Skeletal muscle tissue (tissue), 4 donors: ENCODE data around the gene TNS4. TPM values are rescaled to one million over a fixed set of nuclear protein-coding genes. Genes with fewer than 3 reads are reported as not detected.

Source experiments
- H3K27ac ChIP-seq: one replicate; pipeline ENCODE4 v1.7.0; 2013; ENCODE audit warnings: mild to moderate bottlenecking, low read depth, low read length, inconsistent platforms
- H3K27me3 ChIP-seq, 3 donors: one replicate each; pipeline ENCODE4 v1.7.0; 2013; ENCODE audit warnings: low read length in 3 of 3; ENCODE audit not compliant: control insufficient read depth in 3 of 3, insufficient read depth in 3 of 3
- H3K36me3 ChIP-seq, 3 donors: one replicate each; pipeline ENCODE4 v1.7.0; 2013; ENCODE audit warnings: low read length in 3 of 3; ENCODE audit not compliant: control insufficient read depth in 3 of 3, insufficient read depth in 3 of 3
- H3K4me1 ChIP-seq, 3 donors: one replicate each; pipeline ENCODE4 v1.7.0; 2013; ENCODE audit warnings: low read length in 3 of 3, mild to moderate bottlenecking in 3 of 3; ENCODE audit not compliant: control insufficient read depth in 3 of 3, insufficient read depth in 3 of 3
- H3K4me3 ChIP-seq, 3 donors: one replicate each; pipeline ENCODE4 v1.7.0; 2013; ENCODE audit warnings: low read length in 3 of 3
- H3K9ac ChIP-seq, 3 donors: one replicate each; pipeline ENCODE4 v1.7.0; 2013; ENCODE audit warnings: low read length in 3 of 3, mild to moderate bottlenecking in 3 of 3, moderate library complexity in 2 of 3, low read depth in 1 of 3
- H3K9me3 ChIP-seq, 3 donors: one replicate each; pipeline ENCODE4 v1.7.0; 2013; ENCODE audit warnings: low read length in 3 of 3; ENCODE audit not compliant: control insufficient read depth in 3 of 3
- total RNA-seq: library from RNA; depleted of rRNA; stranded (reverse); fragments of >200 nt; gene quantifications from one replicate; pipeline ENCODE4 v1.2.3, GENCODE V29; 2014
- donor health status: Osteomylitis.

Gene TNS4
- total RNA-seq, 1 donor from 2014 or later: not detected

DNA sequence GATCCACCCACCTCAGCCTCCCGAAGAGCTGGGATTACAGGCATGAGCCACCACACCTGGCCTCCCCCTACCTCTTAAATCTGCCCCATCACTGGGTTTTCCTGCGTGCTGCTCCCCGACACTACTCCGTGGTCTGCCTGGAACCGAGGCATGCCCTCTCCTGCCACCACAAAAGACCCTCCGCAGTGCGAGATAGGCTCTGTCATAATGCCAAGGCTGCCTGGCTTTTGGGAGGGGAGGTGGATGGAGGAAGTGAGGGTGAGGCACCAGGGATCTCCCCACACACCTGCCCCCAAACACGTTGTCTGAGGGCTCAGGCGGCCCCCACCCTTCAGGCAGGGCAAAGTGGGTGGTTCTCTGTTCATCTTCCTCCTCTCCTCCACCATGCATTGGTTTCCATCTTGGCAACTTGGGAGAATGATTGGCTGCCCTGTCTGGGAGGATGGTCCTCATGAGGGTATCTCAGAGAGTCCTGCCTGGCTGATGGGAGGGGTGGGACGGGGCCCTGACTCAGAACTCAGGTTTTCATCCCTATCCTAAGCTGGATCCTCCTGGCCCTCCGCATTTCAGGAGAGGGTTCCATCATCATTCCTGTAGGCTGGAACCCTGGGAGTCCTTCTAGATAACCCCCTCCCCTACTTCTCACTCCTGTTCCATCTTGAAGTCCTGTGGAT is 35.0 kb downstream of the TNS4 start:
- Histone ChIP-seq H3K27me3 (no peaks in the 10 kb centered on the region), H3K9ac (no peak overlapping the region), H3K27ac (no peak overlapping the region), H3K4me1 (peaks cover 8 to 15% (median 11%) of the 10 kb centered on the region in 3 donors), H3K9me3 (no peaks in the 10 kb centered on the region), H3K36me3 (no peaks in the 10 kb centered on the region), H3K4me3 (no peak overlapping the region)

DNA sequence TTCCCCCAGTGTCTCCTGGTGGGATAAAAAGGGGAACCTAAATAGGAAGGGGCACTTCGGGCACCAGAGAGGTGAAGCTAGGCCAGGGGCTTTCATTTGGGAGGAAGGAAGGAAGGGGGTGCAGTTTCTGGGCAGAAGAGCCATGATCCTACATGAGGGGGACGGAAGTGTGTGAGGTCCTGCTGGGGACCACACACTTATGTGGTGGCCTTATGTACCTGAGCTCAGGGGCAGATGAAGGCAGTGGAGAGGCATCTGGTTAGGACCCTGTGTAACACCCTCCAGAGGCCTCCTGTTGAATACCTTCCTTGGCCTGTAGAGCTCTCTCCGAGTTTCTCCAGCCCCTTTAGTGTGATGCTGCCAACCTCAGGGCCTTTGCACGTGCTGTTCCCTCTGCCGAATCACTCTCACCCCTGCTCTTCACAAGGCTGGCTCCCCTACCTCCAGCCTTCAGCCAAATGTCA is 37.0 kb downstream of the TNS4 start:
- Histone ChIP-seq H3K4me1 (peaks cover 15 to 25% (median 15%) of the 10 kb centered on the region in 3 donors), H3K4me3 (no peak overlapping the region), H3K36me3 (no peaks in the 10 kb centered on the region), H3K9me3 (no peaks in the 10 kb centered on the region), H3K27me3 (no peaks in the 10 kb centered on the region), H3K9ac (no peak overlapping the region), H3K27ac (no peak overlapping the region)

DNA sequence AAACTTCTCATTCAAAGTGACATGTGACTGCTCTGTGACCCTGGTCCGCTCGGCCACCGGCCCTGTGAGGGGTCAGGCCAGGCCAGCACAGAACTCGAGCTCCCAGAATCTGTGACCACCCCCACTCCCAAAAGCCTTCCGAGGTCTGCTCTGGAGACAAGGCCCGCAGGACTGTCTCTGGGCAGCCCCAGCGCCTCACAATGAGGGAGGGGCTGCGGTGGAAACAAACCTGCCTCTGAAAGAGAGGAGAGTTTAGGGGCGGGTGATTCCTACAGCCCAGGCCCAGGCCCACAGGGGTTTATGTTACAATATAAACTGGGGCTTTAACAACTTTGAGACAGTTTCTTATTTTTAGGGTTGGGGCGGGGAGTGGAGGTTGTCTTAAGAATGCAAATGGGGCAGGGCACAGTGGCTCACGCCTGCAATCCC is 38.3 kb downstream of the TNS4 start:
- Histone ChIP-seq H3K27me3 (no peaks in the 10 kb centered on the region), H3K4me1 (peaks cover 17 to 32% (median 19%) of the 10 kb centered on the region in 3 donors), H3K36me3 (no peaks in the 10 kb centered on the region), H3K9me3 (no peaks in the 10 kb centered on the region), H3K4me3 (no peak overlapping the region), H3K9ac (no peak overlapping the region), H3K27ac (peak overlapping the region; percentile 56)

DNA sequence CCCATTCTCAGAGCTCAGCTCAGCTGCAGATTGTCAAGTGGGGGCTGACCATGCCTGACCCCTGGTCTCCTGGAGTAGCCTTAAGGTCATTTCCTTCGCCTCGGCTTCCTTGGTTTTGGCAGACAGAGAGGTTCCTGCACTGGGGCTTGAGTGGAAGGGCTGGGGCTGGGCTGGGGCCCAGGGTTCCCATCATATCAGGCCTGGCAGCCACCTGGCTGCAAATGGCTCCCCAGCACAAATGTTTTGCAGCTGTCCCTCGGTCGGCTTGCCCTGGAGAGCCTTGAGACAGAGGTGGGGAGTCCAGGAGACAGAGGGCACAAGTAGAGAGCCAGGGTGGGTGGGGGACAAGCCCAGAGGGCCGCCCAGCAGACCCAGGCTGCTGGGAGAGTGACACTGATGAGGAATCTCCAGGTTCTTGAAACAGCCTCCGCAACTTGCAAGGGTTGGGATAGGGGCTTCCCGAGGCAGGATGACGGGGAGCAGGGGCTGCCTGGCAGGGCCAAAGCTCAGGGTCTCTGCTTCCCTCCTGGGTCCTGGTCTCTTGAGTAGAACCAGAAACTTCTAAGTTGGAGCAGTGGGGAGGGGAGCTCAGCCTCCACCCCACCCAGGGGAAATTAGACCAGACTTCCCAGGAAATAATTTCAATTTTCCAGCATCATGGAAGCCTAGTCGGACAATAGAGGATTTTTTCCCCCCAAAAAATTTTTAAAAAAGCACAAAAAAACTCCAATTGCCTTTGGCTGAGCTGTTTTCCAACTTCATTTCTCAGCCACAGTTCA is 38.9 kb downstream of the TNS4 start:
- Histone ChIP-seq H3K4me1 (peaks cover 22 to 38% (median 23%) of the 10 kb centered on the region in 3 donors), H3K9ac (no peak overlapping the region), H3K27ac (peak overlapping the region; percentile 56), H3K4me3 (peak overlapping the region in 1 of 3 donors; percentile 30), H3K9me3 (no peaks in the 10 kb centered on the region), H3K27me3 (no peaks in the 10 kb centered on the region), H3K36me3 (no peaks in the 10 kb centered on the region)

- Histone ChIP-seq H3K4me3 (peak overlapping the region in 1 of 3 donors; percentile 30), H3K27me3 (peaks cover 0 to 4% (median 3%) of the 10 kb centered on the region in 3 donors), H3K9ac (no peak overlapping the region), H3K36me3 (peaks cover 0 to 7% (median 4%) of the 10 kb centered on the region in 3 donors), H3K4me1 (peaks cover 24 to 43% (median 25%) of the 10 kb centered on the region in 3 donors), H3K27ac (peak overlapping the region; percentile 56), H3K9me3 (no peaks in the 10 kb centered on the region)
Observed at GRCh38 chr17:40461732-40462342, 39.6 kb downstream of the TNS4 start.

GRCh38 chr17:40460968-40461731 is 40.3 kb downstream of the TNS4 start:
- Histone ChIP-seq H3K27ac (peak overlapping the region; percentile 56), H3K36me3 (peaks cover 0 to 11% (median 9%) of the 10 kb centered on the region in 3 donors), H3K9ac (no peak overlapping the region), H3K4me3 (no peak overlapping the region), H3K9me3 (no peaks in the 10 kb centered on the region), H3K4me1 (peaks cover 29 to 50% (median 30%) of the 10 kb centered on the region in 3 donors), H3K27me3 (peaks cover 0 to 8% (median 4%) of the 10 kb centered on the region in 3 donors)

- H3K4me3 ChIP-seq: no peak overlapping the region
- no peak overlapping the region for H3K27ac ChIP-seq
- H3K9me3 ChIP-seq: no peaks in the 10 kb centered on the region
- H3K36me3 ChIP-seq: peaks cover 0 to 12% (median 11%) of the 10 kb centered on the region in 3 donors
- H3K9ac ChIP-seq: no peak overlapping the region
- H3K4me1 ChIP-seq: peaks cover 29 to 54% (median 30%) of the 10 kb centered on the region in 3 donors
- peaks cover 0 to 8% (median 4%) of the 10 kb centered on the region in 3 donors for H3K27me3 ChIP-seq
Observed at GRCh38 chr17:40460604-40460967, 40.8 kb downstream of the TNS4 start.

GRCh38 chr17:40459636-40460603 is 41.5 kb downstream of the TNS4 start:
- peaks cover 0 to 8% (median 4%) of the 10 kb centered on the region in 3 donors for H3K27me3 ChIP-seq
- no peak overlapping the region for H3K4me3 ChIP-seq
- no peak overlapping the region for H3K9ac ChIP-seq
- no peaks in the 10 kb centered on the region for H3K9me3 ChIP-seq
- peaks cover 29 to 54% (median 30%) of the 10 kb centered on the region in 3 donors for H3K4me1 ChIP-seq
- H3K27ac ChIP-seq: no peak overlapping the region
- peaks cover 0 to 12% (median 11%) of the 10 kb centered on the region in 3 donors for H3K36me3 ChIP-seq
